Esophagus muscularis mucosa (tissue), 4 donors: ENCODE data around the gene AGFG1. TPM values are rescaled to one million over a fixed set of nuclear protein-coding genes. Genes with fewer than 3 reads are reported as not detected.

ENCODE experiments used
- DNase-seq: peaks from one replicate; pipeline ENCODE4 v3.0.0-alpha.2; 2017; ENCODE audit errors: extremely low spot score
- H3K27ac ChIP-seq, 4 donors: fragments of 200-600 bp; sonication (generic); replicated peaks in 1 of 4; 1 replicate in 3 of 4; 2 replicates in 1 of 4; pipeline ENCODE4 v1.5.1; 2016 to 2019; ENCODE audit warnings: mild to moderate bottlenecking in 1 of 4
- H3K27me3 ChIP-seq, 4 donors: fragments of 200-600 bp; sonication (generic); one replicate each; pipeline versions ENCODE4 v1.5.1 to v1.6.0; 2016 to 2019
- H3K36me3 ChIP-seq, 4 donors: fragments of 200-600 bp; sonication (generic); one replicate each; pipeline ENCODE4 v1.5.1; 2016 to 2019
- H3K4me1 ChIP-seq, 4 donors: fragments of 200-600 bp; sonication (generic); one replicate each; pipeline ENCODE4 v1.5.1; 2016 to 2019
- H3K4me3 ChIP-seq, 4 donors: fragments of 200-600 bp; sonication (generic); 1 replicate in 2 of 4; 2 replicates in 2 of 4; pipeline ENCODE4 v1.5.1; 2016 to 2019; ENCODE audit warnings: mild to moderate bottlenecking in 4 of 4, moderate library complexity in 1 of 4
- H3K9me3 ChIP-seq, 4 donors: fragments of 200-600 bp; sonication (generic); 1 replicate in 3 of 4; 2 replicates in 1 of 4; pipeline ENCODE4 v1.5.1; 2016 to 2019
- CTCF ChIP-seq, 3 experiments: fragments of 200-600 bp in 2 of 3; fragments of 450-650 bp in 1 of 3; sonication (generic) in 2 of 3; IDR thresholded peaks; one replicate each; pipeline ENCODE4 v1.5.1; 2017 to 2019; ENCODE audit warnings: antibody characterized with exemption in 3 of 3, mild to moderate bottlenecking in 2 of 3, moderate library complexity in 1 of 3
- EP300 ChIP-seq: sonication (generic); formaldehyde crosslinking; IDR thresholded peaks from one replicate; pipeline ENCODE4 v1.6.1; 2017; ENCODE audit warnings: antibody characterized with exemption
- POLR2A ChIP-seq: fragments of 450-650 bp; IDR thresholded peaks from one replicate; pipeline ENCODE4 v1.6.1; 2017; ENCODE audit warnings: antibody characterized with exemption, moderate library complexity, mild to moderate bottlenecking, low read depth
- POLR2AphosphoS5 ChIP-seq, 2 donors: sonication (generic); formaldehyde crosslinking; IDR thresholded peaks; one replicate each; pipeline ENCODE4 v1.6.1; 2017; ENCODE audit warnings: antibody characterized with exemption in 2 of 2
- WGBS: methylation state at CpG from one replicate; pipeline ENCODE4 v1.1.5; 2018; 5-methylcytosine and 5-hydroxymethylcytosine counted together
- intact Hi-C: fragments of 100-400 bp; cut with DNase I; formaldehyde crosslinking; loops from one replicate; pipeline ENCODE4 v1.15.1; 2023
- total RNA-seq, 4 donors: library from RNA; depleted of rRNA; stranded (reverse); fragments of >200 nt; gene quantifications; one replicate each; pipeline versions ENCODE4 v1.1.0 to v1.2.1, GENCODE V29; 2016

Gene AGFG1
- total RNA-seq, 4 donors from 2014 or later: 27.4 to 73.4 (median 52.7) TPM

- H3K4me3 ChIP-seq: no peak overlapping the region
- intact Hi-C loops: no loop called here
- no peaks in the 10 kb centered on the region for H3K36me3 ChIP-seq
- no peak for DNase-seq
- peaks cover 31 to 59% (median 38%) of the 10 kb centered on the region in 4 donors for H3K4me1 ChIP-seq
- TF ChIP-seq POLR2AphosphoS5 (IDR thresholded peaks at IDR 0.05) (no peak), EP300 (no peak), CTCF (IDR thresholded peaks at IDR 0.05) (no peak), POLR2A (no peak)
- H3K27me3 ChIP-seq: no peaks in the 10 kb centered on the region
- WGBS: 97% methylated on average over 5 of the region's 5 CpGs
- H3K27ac ChIP-seq: no peak overlapping the region
- no peaks in the 10 kb centered on the region for H3K9me3 ChIP-seq
Measured at GRCh38 chr2:227503433-227504406, 31.8 kb downstream of the AGFG1 start.

GRCh38 chr2:227504700-227505099, 32.7 kb downstream of the AGFG1 start:
- H3K36me3 ChIP-seq: no peaks in the 10 kb centered on the region
- 41% methylated on average over 3 of the region's 3 CpGs for WGBS
- H3K27me3 ChIP-seq: no peaks in the 10 kb centered on the region
- TF ChIP-seq POLR2AphosphoS5 (IDR thresholded peaks at IDR 0.05): no peak
- no peak for TF ChIP-seq POLR2A
- no peak for TF ChIP-seq CTCF (IDR thresholded peaks at IDR 0.05)
- TF ChIP-seq EP300: no peak
- no peak for DNase-seq
- intact Hi-C loops: no loop called here
- H3K27ac ChIP-seq: no peak overlapping the region
- H3K9me3 ChIP-seq: no peaks in the 10 kb centered on the region
- no peak overlapping the region for H3K4me3 ChIP-seq
- H3K4me1 ChIP-seq: peaks cover 29 to 59% (median 39%) of the 10 kb centered on the region in 4 donors

- intact Hi-C loops: no loop called here
- TF ChIP-seq EP300 (no peak), POLR2AphosphoS5 (IDR thresholded peaks at IDR 0.05) (no peak), POLR2A (no peak), CTCF (IDR thresholded peaks at IDR 0.05) (no peak)
- no peak for DNase-seq
- Histone ChIP-seq H3K9me3 (no peaks in the 10 kb centered on the region), H3K27ac (no peak overlapping the region), H3K4me3 (no peak overlapping the region), H3K36me3 (no peaks in the 10 kb centered on the region), H3K27me3 (no peaks in the 10 kb centered on the region), H3K4me1 (peaks cover 41 to 69% (median 55%) of the 10 kb centered on the region in 4 donors)
- 68% methylated on average over 1 of the region's 1 CpG for WGBS
Measured at GRCh38 chr2:227506456-227506855, 34.5 kb downstream of the AGFG1 start.

GRCh38 chr2:227507963-227508362, 36.0 kb downstream of the AGFG1 start:
- 91% methylated on average over 2 of the region's 2 CpGs for WGBS
- intact Hi-C loops: no loop called here
- Histone ChIP-seq H3K9me3 (no peaks in the 10 kb centered on the region), H3K27ac (no peak overlapping the region), H3K27me3 (no peaks in the 10 kb centered on the region), H3K36me3 (no peaks in the 10 kb centered on the region), H3K4me1 (peaks cover 56 to 83% (median 68%) of the 10 kb centered on the region in 4 donors), H3K4me3 (no peak overlapping the region)
- DNase-seq: no peak
- TF ChIP-seq POLR2AphosphoS5 (IDR thresholded peaks at IDR 0.05) (no peak), EP300 (no peak)

GRCh38 chr2:227509076-227509475, 37.1 kb downstream of the AGFG1 start:
- H3K36me3 ChIP-seq: no peaks in the 10 kb centered on the region
- H3K27me3 ChIP-seq: no peaks in the 10 kb centered on the region
- no peaks in the 10 kb centered on the region for H3K9me3 ChIP-seq
- H3K4me3 ChIP-seq: no peak overlapping the region
- TF ChIP-seq CTCF (IDR thresholded peaks at IDR 0.05) (no peak), POLR2AphosphoS5 (IDR thresholded peaks at IDR 0.05) (no peak), EP300 (no peak), POLR2A (no peak)
- WGBS: 84% methylated on average over 2 of the region's 2 CpGs
- no peak overlapping the region for H3K27ac ChIP-seq
- intact Hi-C loops: no loop called here
- peaks cover 61 to 83% (median 67%) of the 10 kb centered on the region in 4 donors for H3K4me1 ChIP-seq
- DNase-seq: no peak
